ACC112 (cell line): Measurements from ENCODE around the gene ZBTB39.

Experiments
- H2AFZ ChIP-seq: fragments of 200-600 bp; sonication (generic); one replicate; pipeline ENCODE4 v1.6.0; 2017; ENCODE audit warnings: antibody characterized with exemption, low read length; ENCODE audit not compliant: unreplicated experiment
- H3K27ac ChIP-seq: fragments of 200-600 bp; sonication (generic); 2 replicates; pipeline ENCODE4 v1.5.1; 2014; ENCODE audit warnings: low read depth, mild to moderate bottlenecking, antibody characterized with exemption, low read length, moderate library complexity
- H3K27me3 ChIP-seq: fragments of 200-600 bp; sonication (generic); 2 replicates; pipeline ENCODE4 v1.6.1; 2014; ENCODE audit warnings: mild to moderate bottlenecking, antibody characterized with exemption, low read length, moderate library complexity, mixed read lengths; ENCODE audit not compliant: insufficient read depth
- H3K36me3 ChIP-seq: fragments of 200-600 bp; sonication (generic); 2 replicates; pipeline ENCODE4 v1.6.1; 2016; ENCODE audit warnings: mild to moderate bottlenecking, antibody characterized with exemption, low read length, moderate library complexity, mixed read lengths; ENCODE audit not compliant: insufficient read depth
- H3K4me1 ChIP-seq: fragments of 200-600 bp; sonication (generic); one replicate; pipeline ENCODE4 v1.6.1; 2016; ENCODE audit warnings: low read length, mixed read lengths; ENCODE audit not compliant: insufficient read depth, unreplicated experiment, control insufficient read depth
- H3K4me3 ChIP-seq: fragments of 200-600 bp; sonication (generic); 2 replicates; pipeline ENCODE4 v1.5.1; 2014; ENCODE audit warnings: mild to moderate bottlenecking, low read depth, low read length
- H3K79me2 ChIP-seq: fragments of 200-600 bp; sonication (generic); one replicate; pipeline ENCODE4 v1.6.0; 2016; ENCODE audit warnings: low read length; ENCODE audit not compliant: control insufficient read depth, unreplicated experiment, insufficient read depth

ZBTB39 gene

GRCh38 chr12:57046947-57047890 is 40.9 kb upstream of the ZBTB39 start:
- no peaks in the 10 kb centered on the region for H3K36me3 ChIP-seq
- H3K79me2 ChIP-seq, result no peaks in the 10 kb centered on the region
- peaks cover 9% of the 10 kb centered on the region for H3K4me1 ChIP-seq
- no peak overlapping the region for H2AFZ ChIP-seq
- H3K27ac ChIP-seq, result no peak overlapping the region
- peaks cover 61% of the 10 kb centered on the region for H3K27me3 ChIP-seq
- H3K4me3 ChIP-seq, result no peak overlapping the region

GRCh38 chr12:57046086-57046791 is 39.9 kb upstream of the ZBTB39 start:
- Histone ChIP-seq H3K36me3 (no peaks in the 10 kb centered on the region), H3K4me1 (peaks cover 9% of the 10 kb centered on the region), H3K27ac (no peak overlapping the region), H2AFZ (no peak overlapping the region), H3K4me3 (no peak overlapping the region), H3K79me2 (no peaks in the 10 kb centered on the region), H3K27me3 (peaks cover 71% of the 10 kb centered on the region)

GRCh38 chr12:57044889-57045288 is 38.5 kb upstream of the ZBTB39 start:
- peaks cover 9% of the 10 kb centered on the region for H3K4me1 ChIP-seq
- H3K79me2 ChIP-seq, result no peaks in the 10 kb centered on the region
- no peaks in the 10 kb centered on the region for H3K36me3 ChIP-seq

GRCh38 chr12:57044468-57044867 is 38.1 kb upstream of the ZBTB39 start:
- H3K4me1 ChIP-seq, result peaks cover 9% of the 10 kb centered on the region
- no peak overlapping the region for H3K27ac ChIP-seq
- no peak overlapping the region for H3K4me3 ChIP-seq
- H2AFZ ChIP-seq, result no peak overlapping the region
- no peaks in the 10 kb centered on the region for H3K79me2 ChIP-seq
- no peaks in the 10 kb centered on the region for H3K36me3 ChIP-seq
- peaks cover 87% of the 10 kb centered on the region for H3K27me3 ChIP-seq

More at GRCh38 chr12:57044889-57045288, 38.5 kb upstream of the ZBTB39 start:
- Histone ChIP-seq H3K27me3 (peaks cover 83% of the 10 kb centered on the region), H3K4me3 (no peak overlapping the region), H2AFZ (no peak overlapping the region), H3K27ac (no peak overlapping the region)

GRCh38 chr12:57042695-57043094 is 36.3 kb upstream of the ZBTB39 start:
- Histone ChIP-seq H3K36me3 (no peaks in the 10 kb centered on the region), H2AFZ (no peak overlapping the region), H3K79me2 (no peaks in the 10 kb centered on the region), H3K27ac (no peak overlapping the region), H3K4me1 (peaks cover 3% of the 10 kb centered on the region), H3K27me3 (peaks cover 90% of the 10 kb centered on the region), H3K4me3 (no peak overlapping the region)

GRCh38 chr12:57040750-57041149 is 34.4 kb upstream of the ZBTB39 start:
- H3K36me3 ChIP-seq, result no peaks in the 10 kb centered on the region
- H2AFZ ChIP-seq, result no peak overlapping the region
- peaks cover 94% of the 10 kb centered on the region for H3K27me3 ChIP-seq
- H3K79me2 ChIP-seq, result no peaks in the 10 kb centered on the region
- no peak overlapping the region for H3K27ac ChIP-seq
- no peak overlapping the region for H3K4me3 ChIP-seq
- no peaks in the 10 kb centered on the region for H3K4me1 ChIP-seq

- H3K27me3 ChIP-seq, result peaks cover 94% of the 10 kb centered on the region
- no peak overlapping the region for H3K4me3 ChIP-seq
- H3K79me2 ChIP-seq, result no peaks in the 10 kb centered on the region
- H2AFZ ChIP-seq, result no peak overlapping the region
- H3K36me3 ChIP-seq, result no peaks in the 10 kb centered on the region
- H3K27ac ChIP-seq, result no peak overlapping the region
- H3K4me1 ChIP-seq, result no peaks in the 10 kb centered on the region
Observed at GRCh38 chr12:57040211-57040610, 33.9 kb upstream of the ZBTB39 start.

- Histone ChIP-seq H3K27me3 (peaks cover 87% of the 10 kb centered on the region), H3K36me3 (no peaks in the 10 kb centered on the region), H3K27ac (no peak overlapping the region), H3K4me1 (no peaks in the 10 kb centered on the region), H2AFZ (no peak overlapping the region), H3K79me2 (no peaks in the 10 kb centered on the region), H3K4me3 (no peak overlapping the region)
Observed at GRCh38 chr12:57039016-57039798, 32.9 kb upstream of the ZBTB39 start.

- Histone ChIP-seq H3K79me2 (no peaks in the 10 kb centered on the region), H3K27ac (no peak overlapping the region), H2AFZ (no peak overlapping the region), H3K4me1 (no peaks in the 10 kb centered on the region), H3K27me3 (peaks cover 72% of the 10 kb centered on the region), H3K36me3 (no peaks in the 10 kb centered on the region), H3K4me3 (no peak overlapping the region)
Observed at GRCh38 chr12:57037264-57037663, 30.9 kb upstream of the ZBTB39 start.

- no peaks in the 10 kb centered on the region for H3K4me1 ChIP-seq
- no peak overlapping the region for H2AFZ ChIP-seq
- H3K79me2 ChIP-seq, result no peaks in the 10 kb centered on the region
- no peak overlapping the region for H3K4me3 ChIP-seq
- no peak overlapping the region for H3K27ac ChIP-seq
- no peaks in the 10 kb centered on the region for H3K36me3 ChIP-seq
- H3K27me3 ChIP-seq, result peaks cover 65% of the 10 kb centered on the region
Observed at GRCh38 chr12:57033431-57033830, 27.1 kb upstream of the ZBTB39 start.
